Measurements from ENCODE around the gene SRPK1. TPM values are rescaled to one million over a fixed set of nuclear protein-coding genes. Genes with fewer than 3 reads are reported as not detected.

SRPK1 gene
- total RNA-seq, 1 experiment from 2014 or later, result 118 TPM

DNA sequence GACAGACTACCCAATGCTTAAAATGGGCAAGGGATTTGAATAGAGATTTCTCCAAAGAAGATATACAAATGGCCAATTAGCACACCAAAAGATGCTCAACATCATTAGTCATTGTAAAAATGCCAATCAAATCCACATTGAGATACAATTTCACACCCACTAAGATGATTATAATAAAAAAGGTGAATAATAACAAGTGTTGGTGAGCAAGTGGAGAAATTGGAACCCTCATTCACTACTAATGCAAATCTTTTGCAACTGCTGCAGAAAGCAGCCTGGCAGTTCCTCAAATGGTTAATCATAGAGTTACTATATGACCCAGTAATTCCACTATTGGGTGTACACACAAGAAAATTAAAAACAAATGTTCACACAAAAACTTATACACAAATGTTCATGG is 103.4 kb downstream of the SRPK1 start:
- DNase-seq (ENCODE audit: low read depth), result no peak

DNA sequence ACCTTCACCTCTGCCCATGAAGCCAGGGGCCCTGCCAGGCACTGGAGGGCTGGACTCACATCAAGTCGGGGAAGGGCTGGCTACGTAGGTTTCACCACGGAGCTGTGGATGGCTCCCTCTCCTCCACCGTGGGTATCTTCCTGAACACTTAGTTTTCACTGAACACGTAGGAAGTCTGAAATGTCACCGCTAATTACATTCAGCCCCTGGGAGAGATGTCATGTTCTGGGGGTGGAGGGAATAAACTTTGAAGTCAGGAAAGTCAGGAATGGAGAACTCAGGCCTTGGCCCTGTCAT is 109.3 kb downstream of the SRPK1 start:
- no peak for DNase-seq (ENCODE audit: low read depth)

DNA sequence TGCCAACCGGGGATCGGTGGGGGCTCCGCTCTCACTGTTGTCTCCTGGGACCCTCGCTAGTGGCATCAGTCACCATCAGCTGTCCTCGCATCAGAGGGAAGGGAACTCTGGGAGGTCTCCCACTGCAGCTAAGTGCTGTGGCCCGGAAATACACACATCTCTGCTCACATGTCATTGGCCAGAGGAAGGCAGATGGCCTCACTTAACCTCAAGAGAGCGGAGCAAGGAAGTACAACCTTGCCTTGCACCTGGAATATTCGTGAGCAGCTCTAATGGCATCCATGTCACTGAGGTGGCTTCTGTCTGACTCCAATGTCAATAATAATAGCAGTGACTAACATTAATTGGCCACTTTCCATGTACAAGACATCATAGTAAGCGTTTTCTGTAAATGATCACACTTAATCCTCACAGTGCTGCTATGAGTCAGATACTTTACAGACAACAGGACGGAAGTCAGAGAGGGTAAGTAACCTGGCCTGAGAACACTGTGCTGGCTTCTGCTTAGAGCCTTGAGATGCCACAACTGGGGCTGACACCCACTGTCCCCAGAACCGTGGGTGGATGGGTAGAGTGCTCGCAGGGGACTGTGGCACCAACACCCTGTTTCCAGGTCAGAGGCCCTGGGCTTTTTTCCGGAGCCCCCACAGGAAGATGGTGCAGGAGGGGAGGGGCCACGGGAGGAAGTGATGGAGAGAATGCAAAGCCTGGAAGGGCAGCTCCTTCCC is 109.8 kb downstream of the SRPK1 start:
- peak; percentile 95 for DNase-seq (ENCODE audit: low read depth)

GRCh38 chr6:35809809-35810208 is 111.1 kb downstream of the SRPK1 start:
- no peak for DNase-seq (ENCODE audit: low read depth)

DNA sequence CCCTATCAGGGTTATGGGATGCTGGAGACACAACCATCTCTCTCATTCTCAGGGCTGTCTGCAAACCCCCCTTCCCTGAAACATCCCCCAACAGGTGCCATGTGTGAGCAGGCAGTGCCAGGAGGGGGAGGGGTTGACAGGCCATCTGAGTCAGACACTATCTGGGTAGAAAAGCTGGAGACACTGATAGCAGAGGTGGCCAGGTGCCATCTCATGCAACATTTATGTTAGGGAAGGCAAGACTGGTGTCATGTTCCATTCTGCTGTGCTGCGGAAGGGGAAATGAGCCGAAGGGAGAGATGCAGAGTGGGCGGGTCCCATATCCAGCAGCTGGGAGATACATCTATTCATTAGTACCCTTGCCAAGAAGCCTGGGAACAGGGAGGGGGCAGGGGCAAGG is 112.2 kb downstream of the SRPK1 start:
- peak; percentile 56 for DNase-seq (ENCODE audit: low read depth)

DNA sequence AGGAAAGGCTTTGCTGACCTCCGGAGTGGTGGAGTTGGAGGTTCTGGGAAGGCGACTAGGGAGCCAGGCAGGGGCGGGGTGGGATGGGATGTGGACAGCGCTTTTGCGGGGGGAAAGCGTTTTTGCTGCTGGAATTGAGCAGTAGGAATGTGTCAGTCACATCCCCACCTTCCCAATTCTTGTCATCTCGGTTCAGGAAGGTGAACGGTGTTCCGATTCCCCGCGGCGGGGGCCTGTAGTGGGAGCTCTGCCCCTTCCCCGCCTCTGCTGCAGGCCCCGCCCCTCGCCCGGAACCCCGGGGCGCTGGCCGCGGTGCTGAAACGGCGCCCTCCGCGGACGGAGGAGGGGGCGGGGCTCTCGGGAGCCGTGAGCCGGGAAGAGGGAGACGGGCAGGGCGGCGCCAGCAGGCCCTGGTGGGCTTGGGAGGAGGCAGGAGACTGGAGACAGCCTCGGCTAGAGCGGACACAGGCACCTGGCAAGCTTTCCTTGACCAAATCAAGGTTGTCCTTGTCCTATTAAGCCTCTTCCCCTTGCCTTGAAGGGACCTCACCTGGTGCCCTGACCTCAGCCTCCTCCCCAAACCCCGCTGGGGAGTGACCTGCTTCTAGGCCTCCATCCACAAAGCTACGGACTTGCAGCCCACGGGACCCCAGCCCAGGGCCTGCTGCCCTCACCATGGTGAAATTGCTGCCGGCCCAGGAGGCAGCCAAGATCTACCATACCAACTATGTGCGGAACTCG is 115.7 kb downstream of the SRPK1 start, which contains the start of gene LHFPL5:
Gene LHFPL5 (plus strand): TSS at position 357 of the 741 bp plus-strand sequence. CDS start 319 bp downstream, at position 676.
- no peak for DNase-seq (ENCODE audit: low read depth)

- no peak for DNase-seq (ENCODE audit: low read depth)
Measured at GRCh38 chr6:35801148-35801547, 119.8 kb downstream of the SRPK1 start.

DNA sequence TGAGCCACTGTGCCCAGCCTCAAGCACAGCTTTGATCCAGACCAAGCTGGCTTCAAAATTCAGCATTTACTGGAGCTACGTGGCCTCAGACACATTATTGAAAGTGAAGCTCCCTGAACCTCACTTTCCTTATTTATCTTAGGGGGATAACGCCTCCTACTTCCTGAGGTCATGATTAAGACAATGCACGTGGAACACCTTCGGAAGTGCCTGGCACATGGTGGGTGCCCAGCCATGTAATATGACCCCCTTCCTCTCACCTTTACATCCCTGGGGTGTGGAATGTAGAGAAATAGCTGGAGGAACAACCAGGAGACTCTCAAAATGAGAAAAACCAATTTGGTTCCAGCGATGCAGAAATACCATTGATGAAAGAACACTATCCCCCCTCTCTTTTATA is 122.2 kb downstream of the SRPK1 start:
- DNase-seq (ENCODE audit: low read depth), result no peak

DNA sequence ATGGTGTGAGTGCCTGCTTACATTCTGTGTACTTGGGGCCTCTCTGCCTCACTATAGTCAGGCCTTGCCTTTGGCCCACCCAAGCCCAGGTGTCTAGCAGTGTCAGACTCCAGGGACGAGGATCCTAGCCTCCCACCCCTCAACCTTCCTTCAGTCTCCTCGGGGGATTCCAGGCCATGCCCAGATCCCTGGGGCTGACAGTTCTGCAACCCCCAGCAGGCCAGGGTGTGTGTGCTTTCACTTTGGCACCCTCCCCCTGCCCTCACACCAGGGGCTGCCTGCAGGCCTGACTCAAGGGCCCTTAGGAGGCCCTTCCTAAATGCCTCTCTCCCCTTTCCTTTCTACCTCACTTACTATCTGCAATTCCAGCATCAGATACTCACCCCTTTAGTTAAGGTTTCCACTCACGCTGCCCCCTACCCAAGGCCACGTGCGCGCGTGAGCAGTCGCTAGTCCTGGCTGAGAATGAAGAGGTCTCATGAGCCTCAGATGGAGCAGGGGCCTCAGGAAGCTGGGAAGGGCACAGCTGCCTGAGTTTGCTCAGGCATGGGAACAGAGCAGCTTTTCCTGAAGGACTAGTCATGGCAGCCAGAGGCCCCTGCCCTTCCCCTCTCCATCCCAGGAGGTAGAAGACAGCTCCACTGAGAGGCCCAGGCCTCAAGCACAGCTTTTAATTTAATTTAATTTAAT is 122.9 kb downstream of the SRPK1 start:
- no peak for DNase-seq (ENCODE audit: low read depth)

DNA sequence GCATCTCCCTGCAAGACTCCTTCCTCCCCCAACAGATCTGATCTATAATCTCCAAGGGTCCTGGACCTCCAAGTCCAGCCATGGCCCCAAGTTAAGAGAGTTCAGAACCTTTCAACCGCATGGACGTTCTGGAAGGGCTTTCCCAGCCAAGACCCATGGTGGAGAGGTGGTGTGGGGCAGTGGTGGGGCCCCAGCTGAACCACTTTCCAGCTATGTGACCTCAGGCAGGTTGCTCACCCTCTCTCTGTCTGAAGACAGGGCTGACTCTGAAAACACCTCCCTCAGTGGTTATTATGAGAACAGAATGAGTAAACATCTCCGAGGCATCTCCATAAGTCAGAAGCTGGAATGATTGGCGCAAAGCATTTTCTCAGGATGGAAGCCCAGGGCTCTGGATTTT is 124.7 kb downstream of the SRPK1 start:
- DNase-seq (ENCODE audit: low read depth), result no peak

DNA sequence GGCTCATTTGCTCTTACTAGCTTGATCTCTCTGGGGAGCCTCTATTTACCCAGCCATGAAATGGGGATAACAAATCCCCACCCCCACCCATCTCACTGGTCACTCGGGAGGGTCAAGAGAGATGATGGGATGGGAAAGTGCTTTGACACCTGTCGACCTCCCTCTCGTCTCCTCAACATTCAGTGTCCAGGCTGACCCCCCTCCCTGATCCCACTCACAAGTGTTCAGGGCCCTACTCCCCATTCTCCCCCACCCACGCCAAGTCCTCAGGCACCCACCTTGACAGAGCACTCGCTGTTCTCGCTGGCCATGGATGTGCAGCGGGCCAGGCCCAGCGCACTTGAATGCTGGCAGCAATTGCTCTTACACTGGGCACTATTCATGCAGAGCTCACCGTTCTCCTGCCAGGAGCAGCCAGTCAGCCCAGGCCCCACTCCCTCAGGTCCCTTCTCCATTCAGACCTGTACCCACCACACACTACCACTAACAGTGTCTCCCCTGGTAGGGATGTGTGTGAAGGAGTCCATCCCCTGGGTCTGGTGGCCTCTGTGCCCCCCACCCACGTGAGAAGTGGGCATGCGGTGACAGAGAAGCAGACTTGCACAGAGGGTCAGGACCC is 125.3 kb downstream of the SRPK1 start:
- DNase-seq (ENCODE audit: low read depth), result no peak

DNA sequence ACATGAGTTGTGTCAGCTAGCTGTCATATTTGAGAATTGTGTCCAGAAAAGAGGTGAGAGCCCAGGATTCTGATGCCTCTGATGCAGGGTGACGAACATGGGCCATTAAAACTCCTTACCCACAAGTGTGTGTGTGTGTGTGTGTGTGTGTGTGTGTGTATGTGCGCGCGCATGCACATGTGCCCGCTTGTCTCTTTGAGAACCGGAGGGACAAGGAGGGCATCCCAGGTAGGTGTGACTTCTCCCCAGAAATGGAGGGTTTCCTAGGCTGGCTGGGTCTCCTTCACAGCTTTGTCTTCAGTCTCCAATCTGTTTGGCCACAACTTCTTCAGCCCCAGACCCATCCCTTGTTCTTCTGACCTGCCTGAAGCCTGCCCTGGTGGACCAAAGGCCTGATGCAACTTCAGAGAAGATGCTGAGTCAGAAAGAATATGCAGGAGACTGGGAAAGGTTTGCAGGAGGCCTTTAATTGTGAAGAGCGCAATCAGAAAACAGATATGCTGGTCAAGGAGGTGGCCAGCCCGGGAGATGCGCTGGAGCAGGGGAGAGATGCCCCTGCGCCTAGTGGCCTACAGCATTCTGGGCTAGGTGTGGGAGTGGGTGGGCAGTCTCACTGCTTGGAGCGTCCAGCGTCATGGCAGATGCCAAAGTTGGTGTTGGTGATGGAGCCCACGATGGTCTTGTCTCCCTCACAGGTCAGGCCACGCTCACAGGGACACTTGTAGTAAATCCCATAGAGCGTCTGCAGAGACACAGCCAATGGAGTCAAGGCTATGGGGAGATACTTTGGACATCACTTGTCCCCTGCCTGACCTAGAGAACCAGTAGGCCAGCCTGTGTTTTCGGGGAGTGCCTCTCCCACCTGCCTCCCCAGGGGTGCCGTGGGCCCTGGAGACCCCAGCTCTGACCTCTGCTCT is 126.1 kb downstream of the SRPK1 start:
- no peak for DNase-seq (ENCODE audit: low read depth)

DNA sequence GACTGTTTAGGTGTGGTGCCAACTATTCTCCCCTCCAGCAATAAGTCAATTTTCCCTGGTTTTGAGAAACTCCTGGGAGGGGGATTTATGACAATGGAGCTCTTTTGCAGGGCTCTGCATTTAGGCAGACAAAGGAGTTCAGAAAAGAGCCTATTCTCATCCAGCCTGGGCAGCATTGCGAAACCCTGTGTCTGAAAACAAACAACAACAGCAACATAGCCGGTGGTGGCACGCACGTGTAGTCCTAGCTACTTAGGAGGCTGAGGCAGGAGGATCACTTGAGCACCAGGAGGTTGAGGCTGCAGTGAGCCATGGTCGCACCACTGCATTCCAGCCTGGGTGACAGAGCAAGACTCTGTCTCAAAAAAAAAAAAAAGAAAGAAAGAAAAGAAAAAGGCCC is 130.2 kb downstream of the SRPK1 start:
- DNase-seq (ENCODE audit: low read depth), result no peak

GRCh38 chr6:35788423-35788982 is 132.4 kb downstream of the SRPK1 start:
- no peak for DNase-seq (ENCODE audit: low read depth)

DNA sequence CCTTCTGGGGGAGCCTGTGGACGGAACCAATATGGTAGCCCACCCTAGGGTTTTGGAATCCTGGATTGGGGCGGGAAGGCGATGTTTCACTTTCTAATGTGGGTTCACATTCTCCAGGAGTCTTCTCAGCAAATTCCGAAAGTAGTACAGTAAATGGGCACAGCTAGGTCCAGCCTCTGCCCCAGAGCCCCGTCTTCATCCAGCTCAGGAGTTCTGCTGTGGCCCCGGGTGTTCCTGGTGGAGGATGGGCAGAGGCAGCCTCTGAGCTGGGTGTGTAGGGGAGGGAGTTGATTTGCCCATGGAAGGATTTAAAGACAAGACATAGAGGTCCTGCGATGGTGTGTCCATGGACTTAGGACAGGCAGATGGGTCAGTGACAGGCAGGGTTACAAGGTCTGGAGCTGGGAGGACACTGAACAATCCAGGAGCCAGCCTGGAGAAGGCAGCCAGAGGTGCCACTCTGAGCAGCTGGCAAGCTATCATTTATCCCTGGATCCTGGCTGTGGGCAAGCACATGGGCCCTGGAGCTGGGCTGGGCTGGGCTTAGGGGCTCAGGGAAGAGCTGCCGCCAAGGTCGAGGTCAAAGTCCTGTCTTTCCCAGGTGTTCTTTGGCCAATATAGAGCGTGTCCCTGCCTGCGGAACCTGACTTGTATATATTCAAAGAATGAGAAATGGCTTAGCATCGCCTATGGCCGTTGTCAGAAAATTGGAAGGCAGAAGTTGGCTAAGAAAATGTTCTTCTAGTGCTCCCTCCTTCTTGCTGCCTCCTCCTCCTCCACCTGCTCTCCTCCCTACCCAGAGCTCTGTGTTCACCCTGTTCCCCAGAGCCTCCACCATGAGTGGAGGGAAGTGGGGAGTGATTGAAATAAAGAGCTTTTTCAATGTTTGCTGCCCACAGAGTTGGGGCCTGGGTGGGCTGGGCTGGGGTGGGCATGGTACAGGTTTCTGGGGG is 133.4 kb downstream of the SRPK1 start:
- DNase-seq (ENCODE audit: low read depth), result no peak

GRCh38 chr6:35786810-35787209 is 134.1 kb downstream of the SRPK1 start:
- DNase-seq (ENCODE audit: low read depth), result no peak

GRCh38 chr6:35786272-35786671 is 134.6 kb downstream of the SRPK1 start:
- no peak for DNase-seq (ENCODE audit: low read depth)

DNA sequence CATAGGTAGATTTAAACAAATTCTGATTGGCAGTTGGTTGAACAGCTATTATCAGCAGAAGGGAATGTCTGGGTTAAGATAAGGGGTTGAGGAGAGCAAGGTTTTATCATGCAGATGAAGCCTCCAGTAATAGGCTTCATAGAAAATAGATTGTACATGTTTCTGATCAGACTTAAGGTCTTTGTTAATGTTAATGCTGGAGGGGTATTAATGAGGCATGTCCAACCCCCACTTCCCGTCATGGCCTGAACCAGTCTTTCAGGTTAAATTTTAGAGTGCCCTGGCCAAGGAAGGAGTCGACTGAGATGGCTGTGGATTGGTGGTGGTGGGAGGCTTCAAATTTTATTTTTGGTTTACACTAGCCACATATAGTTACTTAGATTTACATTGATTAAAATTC is 136.7 kb downstream of the SRPK1 start:
- no peak for DNase-seq (ENCODE audit: low read depth)
